Neural cell (in vitro differentiated cells): ENCODE data around the gene RSAD1. TPM values are rescaled to one million over a fixed set of nuclear protein-coding genes. Genes with fewer than 3 reads are reported as not detected.

ENCODE experiments used
- H2AFZ ChIP-seq: fragments of 200-600, 300-800 bp; sonication (generic), shearing (Covaris generic); 2 replicates; pipeline ENCODE4 v1.6.0; 2014; ENCODE audit warnings: low read depth, mild to moderate bottlenecking, antibody characterized with exemption, low read length, moderate library complexity
- H3F3A ChIP-seq: fragments of 200-600 bp; shearing (Covaris generic); 2 replicates; pipeline ENCODE4 v1.6.1; 2016; ENCODE audit warnings: mild to moderate bottlenecking, moderate library complexity, mixed read lengths, antibody characterized with exemption, low read length; ENCODE audit not compliant: insufficient read depth, poor library complexity, severe bottlenecking
- H3K27ac ChIP-seq: fragments of 200-600, 300-800 bp; sonication (generic), shearing (Covaris generic); 2 replicates; pipeline ENCODE4 v1.5.1; 2014; ENCODE audit warnings: mild to moderate bottlenecking, low read length, moderate library complexity
- H3K27me3 ChIP-seq: fragments of 300-800, 200-600 bp; sonication (generic), shearing (Covaris generic); 2 replicates; pipeline ENCODE4 v1.6.0; 2014; ENCODE audit warnings: mild to moderate bottlenecking, low read depth, low read length, moderate library complexity; ENCODE audit not compliant: insufficient read depth
- H3K36me3 ChIP-seq: fragments of 300-800, 200-600 bp; sonication (generic), shearing (Covaris generic); 2 replicates; pipeline ENCODE4 v1.5.1; 2014; ENCODE audit warnings: mild to moderate bottlenecking, antibody characterized with exemption, low read length, moderate library complexity; ENCODE audit not compliant: insufficient read depth
- H3K4me2 ChIP-seq: fragments of 300-800, 200-600 bp; sonication (generic), shearing (Covaris generic); 2 replicates; pipeline ENCODE4 v1.6.0; 2014; ENCODE audit warnings: mild to moderate bottlenecking, low read length
- H3K4me3 ChIP-seq: fragments of 300-800, 200-600 bp; sonication (generic), shearing (Covaris generic); 2 replicates; pipeline ENCODE4 v1.5.1; 2014; ENCODE audit warnings: mild to moderate bottlenecking, low read length, moderate library complexity
- H3K79me2 ChIP-seq: fragments of 200-600 bp; shearing (Covaris generic); replicated peaks from 2 replicates; pipeline ENCODE4 v1.6.0; 2014; ENCODE audit warnings: mild to moderate bottlenecking, low read length, moderate library complexity; ENCODE audit not compliant: insufficient read depth
- H3K9ac ChIP-seq: fragments of 300-800, 200-600 bp; sonication (generic), shearing (Covaris generic); 2 replicates; pipeline ENCODE4 v1.6.1; 2016; ENCODE audit warnings: mild to moderate bottlenecking, low read length, mixed read lengths
- H3K9me2 ChIP-seq: fragments of 200-600 bp; shearing (Covaris generic); 2 replicates; pipeline ENCODE4 v1.6.1; 2016; ENCODE audit warnings: mild to moderate bottlenecking, low read length, mixed read lengths; ENCODE audit not compliant: insufficient read depth
- H3K9me3 ChIP-seq: fragments of 200-600, 300-800 bp; sonication (generic), shearing (Covaris generic); 2 replicates; pipeline ENCODE4 v1.6.1; 2016; ENCODE audit warnings: mild to moderate bottlenecking, mixed run types, low read length, moderate library complexity, mixed read lengths
- H4K20me1 ChIP-seq: fragments of 200-600 bp; shearing (Covaris generic); 2 replicates; pipeline ENCODE4 v1.6.1; 2016; ENCODE audit warnings: mild to moderate bottlenecking, mixed run types; ENCODE audit not compliant: insufficient read depth
- CTCF ChIP-seq: fragments of 450-650 bp; IDR thresholded peaks from 2 replicates; pipeline ENCODE4 v1.5.1; 2014; ENCODE audit warnings: antibody characterized with exemption, mild to moderate bottlenecking, moderate library complexity; ENCODE audit not compliant: poor library complexity, severe bottlenecking
- EP300 ChIP-seq: fragments of 450-650 bp; conservative IDR thresholded peaks from 2 replicates; pipeline ENCODE4 v1.6.1; 2014; ENCODE audit warnings: antibody characterized with exemption, mild to moderate bottlenecking, moderate library complexity; ENCODE audit not compliant: poor library complexity, severe bottlenecking
- EZH2 ChIP-seq: fragments of 200-600, 300-800 bp; shearing (Covaris generic), sonication (generic); IDR thresholded peaks from 2 replicates; pipeline ENCODE4 v1.6.1; 2014; ENCODE audit warnings: antibody characterized with exemption, low read length, borderline replicate concordance, mild to moderate bottlenecking; ENCODE audit not compliant: insufficient read depth, poor library complexity, severe bottlenecking
- MXI1 ChIP-seq: fragments of 450-650 bp; conservative IDR thresholded peaks from 2 replicates; pipeline ENCODE4 v1.6.1; 2014; ENCODE audit warnings: antibody characterized with exemption, mild to moderate bottlenecking; ENCODE audit not compliant: poor library complexity, severe bottlenecking
- POLR2AphosphoS5 ChIP-seq: IDR thresholded peaks from 2 replicates; pipeline ENCODE4 v1.6.1; 2012
- RAD21 ChIP-seq: fragments of 450-650 bp; conservative IDR thresholded peaks from 2 replicates; pipeline ENCODE4 v1.6.1; 2014; ENCODE audit warnings: antibody characterized with exemption, mild to moderate bottlenecking, moderate library complexity
- REST ChIP-seq: IDR thresholded peaks from 2 replicates; pipeline ENCODE4 v1.6.1; 2012; ENCODE audit warnings: borderline replicate concordance
- SMC3 ChIP-seq: fragments of 450-650 bp; conservative IDR thresholded peaks from 2 replicates; pipeline ENCODE4 v1.6.1; 2014; ENCODE audit warnings: antibody characterized with exemption, mild to moderate bottlenecking, moderate library complexity; ENCODE audit not compliant: poor library complexity
- TAF1 ChIP-seq: IDR thresholded peaks from 2 replicates; pipeline ENCODE4 v1.6.1; 2012; ENCODE audit warnings: low read depth
- polyA plus RNA-seq: library from polyadenylated mRNA; depleted of rRNA; stranded (reverse); fragments of >200 nt; gene quantifications from 2 replicates; pipeline ENCODE4 v1.2.3, GENCODE V29; 2014

Gene RSAD1
- polyA plus RNA-seq, 1 donor from 2014 or later, result 61.9 TPM

- H3K9me2 ChIP-seq, result no peaks in the 10 kb centered on the region
- no peaks in the 10 kb centered on the region for H4K20me1 ChIP-seq
- H2AFZ ChIP-seq, result no peak overlapping the region
- no peak for TF ChIP-seq POLR2AphosphoS5
- TF ChIP-seq SMC3, result no peak
- no peak for TF ChIP-seq EP300
- TF ChIP-seq REST, result no peak
- TF ChIP-seq MXI1, result no peak
- no peak for TF ChIP-seq TAF1
- no peak for TF ChIP-seq EZH2
- no peak for TF ChIP-seq RAD21
- no peak for TF ChIP-seq CTCF
- no peaks in the 10 kb centered on the region for H3K9me3 ChIP-seq
- H3K4me3 ChIP-seq, result no peak overlapping the region
- no peak overlapping the region for H3K9ac ChIP-seq
- no peak overlapping the region for H3K4me2 ChIP-seq
- no peaks in the 10 kb centered on the region for H3K79me2 ChIP-seq
- no peak overlapping the region for H3K27ac ChIP-seq
- H3K36me3 ChIP-seq, result no peaks in the 10 kb centered on the region
- no peaks in the 10 kb centered on the region for H3K27me3 ChIP-seq
- H3F3A ChIP-seq, result no peaks in the 10 kb centered on the region
Observed at GRCh38 chr17:50483266-50483665, 4.6 kb downstream of the RSAD1 start.

GRCh38 chr17:50484386-50485155 is 5.9 kb downstream of the RSAD1 start:
- H3K4me2 ChIP-seq, result no peak overlapping the region
- H4K20me1 ChIP-seq, result no peaks in the 10 kb centered on the region
- no peak overlapping the region for H3K4me3 ChIP-seq
- H2AFZ ChIP-seq, result no peak overlapping the region
- TF ChIP-seq CTCF (no peak), TAF1 (no peak)
- H3K9ac ChIP-seq, result no peak overlapping the region
- H3K36me3 ChIP-seq, result no peaks in the 10 kb centered on the region
- no peak overlapping the region for H3K27ac ChIP-seq
- H3F3A ChIP-seq, result no peaks in the 10 kb centered on the region
- no peaks in the 10 kb centered on the region for H3K27me3 ChIP-seq
- no peaks in the 10 kb centered on the region for H3K79me2 ChIP-seq
- H3K9me2 ChIP-seq, result no peaks in the 10 kb centered on the region
- no peaks in the 10 kb centered on the region for H3K9me3 ChIP-seq
